ENCODE data around the gene SLC26A11.

DNA sequence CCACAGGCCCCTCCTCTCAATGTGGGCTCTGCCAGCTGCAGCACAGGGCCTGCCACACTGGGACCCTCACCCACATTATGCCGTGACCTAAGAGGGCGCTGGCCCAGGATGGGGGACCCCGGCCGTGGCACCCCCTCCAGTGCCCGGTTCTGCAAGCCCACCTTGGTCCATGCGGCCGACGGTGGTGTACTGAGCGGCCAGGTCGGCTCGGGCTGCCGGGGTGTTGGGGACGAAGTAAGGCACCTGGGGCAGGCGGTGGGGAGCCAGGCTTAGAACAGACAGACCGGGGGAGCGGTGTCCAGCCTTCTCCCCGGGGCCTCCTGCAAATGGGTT is 6.6 kb upstream of the SLC26A11 start:
- TF ChIP-seq POLR2A (IDR thresholded peaks at IDR 0.05; ENCODE audit: borderline replicate concordance, extremely low read depth, insufficient read depth, insufficient read length) (no peak), ZNF274 (IDR thresholded peaks at IDR 0.05; ENCODE audit: low read depth, low read length) (no peak), YY1 (IDR thresholded peaks at IDR 0.05; ENCODE audit: extremely low read depth, insufficient replicate concordance, low read depth, low read length) (no peak), JUND (IDR thresholded peaks at IDR 0.05) (no peak), SP1 (IDR thresholded peaks at IDR 0.05; ENCODE audit: low read depth) (no peak), SRF (IDR thresholded peaks at IDR 0.05; ENCODE audit: low read depth) (no peak), SIN3A (IDR thresholded peaks at IDR 0.05; ENCODE audit: low read depth) (no peak), EZH2 (IDR thresholded peaks at IDR 0.05) (no peak), POLR2AphosphoS5 (IDR thresholded peaks at IDR 0.05; ENCODE audit: low read depth, low read length) (no peak), EZH2phosphoT487 (IDR thresholded peaks at IDR 0.05; ENCODE audit: borderline replicate concordance) (no peak)
- TF ChIP-seq, protein P1, sequence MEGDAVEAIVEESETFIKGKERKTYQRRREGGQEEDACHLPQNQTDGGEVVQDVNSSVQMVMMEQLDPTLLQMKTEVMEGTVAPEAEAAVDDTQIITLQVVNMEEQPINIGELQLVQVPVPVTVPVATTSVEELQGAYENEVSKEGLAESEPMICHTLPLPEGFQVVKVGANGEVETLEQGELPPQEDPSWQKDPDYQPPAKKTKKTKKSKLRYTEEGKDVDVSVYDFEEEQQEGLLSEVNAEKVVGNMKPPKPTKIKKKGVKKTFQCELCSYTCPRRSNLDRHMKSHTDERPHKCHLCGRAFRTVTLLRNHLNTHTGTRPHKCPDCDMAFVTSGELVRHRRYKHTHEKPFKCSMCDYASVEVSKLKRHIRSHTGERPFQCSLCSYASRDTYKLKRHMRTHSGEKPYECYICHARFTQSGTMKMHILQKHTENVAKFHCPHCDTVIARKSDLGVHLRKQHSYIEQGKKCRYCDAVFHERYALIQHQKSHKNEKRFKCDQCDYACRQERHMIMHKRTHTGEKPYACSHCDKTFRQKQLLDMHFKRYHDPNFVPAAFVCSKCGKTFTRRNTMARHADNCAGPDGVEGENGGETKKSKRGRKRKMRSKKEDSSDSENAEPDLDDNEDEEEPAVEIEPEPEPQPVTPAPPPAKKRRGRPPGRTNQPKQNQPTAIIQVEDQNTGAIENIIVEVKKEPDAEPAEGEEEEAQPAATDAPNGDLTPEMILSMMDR (IDR thresholded peaks at IDR 0.05 in 2 of 3, conservative IDR thresholded peaks at IDR 0.05 in 1 of 3; ENCODE audit: borderline replicate concordance in 1 of 3, insufficient read depth in 1 of 3, low read depth in 2 of 3, low read length in 2 of 3): no peak
- TF ChIP-seq, protein P2, sequence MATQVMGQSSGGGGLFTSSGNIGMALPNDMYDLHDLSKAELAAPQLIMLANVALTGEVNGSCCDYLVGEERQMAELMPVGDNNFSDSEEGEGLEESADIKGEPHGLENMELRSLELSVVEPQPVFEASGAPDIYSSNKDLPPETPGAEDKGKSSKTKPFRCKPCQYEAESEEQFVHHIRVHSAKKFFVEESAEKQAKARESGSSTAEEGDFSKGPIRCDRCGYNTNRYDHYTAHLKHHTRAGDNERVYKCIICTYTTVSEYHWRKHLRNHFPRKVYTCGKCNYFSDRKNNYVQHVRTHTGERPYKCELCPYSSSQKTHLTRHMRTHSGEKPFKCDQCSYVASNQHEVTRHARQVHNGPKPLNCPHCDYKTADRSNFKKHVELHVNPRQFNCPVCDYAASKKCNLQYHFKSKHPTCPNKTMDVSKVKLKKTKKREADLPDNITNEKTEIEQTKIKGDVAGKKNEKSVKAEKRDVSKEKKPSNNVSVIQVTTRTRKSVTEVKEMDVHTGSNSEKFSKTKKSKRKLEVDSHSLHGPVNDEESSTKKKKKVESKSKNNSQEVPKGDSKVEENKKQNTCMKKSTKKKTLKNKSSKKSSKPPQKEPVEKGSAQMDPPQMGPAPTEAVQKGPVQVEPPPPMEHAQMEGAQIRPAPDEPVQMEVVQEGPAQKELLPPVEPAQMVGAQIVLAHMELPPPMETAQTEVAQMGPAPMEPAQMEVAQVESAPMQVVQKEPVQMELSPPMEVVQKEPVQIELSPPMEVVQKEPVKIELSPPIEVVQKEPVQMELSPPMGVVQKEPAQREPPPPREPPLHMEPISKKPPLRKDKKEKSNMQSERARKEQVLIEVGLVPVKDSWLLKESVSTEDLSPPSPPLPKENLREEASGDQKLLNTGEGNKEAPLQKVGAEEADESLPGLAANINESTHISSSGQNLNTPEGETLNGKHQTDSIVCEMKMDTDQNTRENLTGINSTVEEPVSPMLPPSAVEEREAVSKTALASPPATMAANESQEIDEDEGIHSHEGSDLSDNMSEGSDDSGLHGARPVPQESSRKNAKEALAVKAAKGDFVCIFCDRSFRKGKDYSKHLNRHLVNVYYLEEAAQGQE (IDR thresholded peaks at IDR 0.05; ENCODE audit: low read depth): no peak
- TF ChIP-seq, protein P3, sequence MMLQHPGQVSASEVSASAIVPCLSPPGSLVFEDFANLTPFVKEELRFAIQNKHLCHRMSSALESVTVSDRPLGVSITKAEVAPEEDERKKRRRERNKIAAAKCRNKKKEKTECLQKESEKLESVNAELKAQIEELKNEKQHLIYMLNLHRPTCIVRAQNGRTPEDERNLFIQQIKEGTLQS (IDR thresholded peaks at IDR 0.05): no peak
- TF ChIP-seq, protein P4, sequence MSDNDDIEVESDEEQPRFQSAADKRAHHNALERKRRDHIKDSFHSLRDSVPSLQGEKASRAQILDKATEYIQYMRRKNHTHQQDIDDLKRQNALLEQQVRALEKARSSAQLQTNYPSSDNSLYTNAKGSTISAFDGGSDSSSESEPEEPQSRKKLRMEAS (IDR thresholded peaks at IDR 0.05): no peak

All from HCT116 (cell line).